Measurements from ENCODE around the gene CARMIL1.

The CARMIL1 gene

GRCh38 chr6:25450469-25451198 lies 171.5 kb downstream of the CARMIL1 start:
- DNase-seq, result no peak

GRCh38 chr6:25452031-25452430 lies 172.9 kb downstream of the CARMIL1 start:
- DNase-seq, result no peak

DNA sequence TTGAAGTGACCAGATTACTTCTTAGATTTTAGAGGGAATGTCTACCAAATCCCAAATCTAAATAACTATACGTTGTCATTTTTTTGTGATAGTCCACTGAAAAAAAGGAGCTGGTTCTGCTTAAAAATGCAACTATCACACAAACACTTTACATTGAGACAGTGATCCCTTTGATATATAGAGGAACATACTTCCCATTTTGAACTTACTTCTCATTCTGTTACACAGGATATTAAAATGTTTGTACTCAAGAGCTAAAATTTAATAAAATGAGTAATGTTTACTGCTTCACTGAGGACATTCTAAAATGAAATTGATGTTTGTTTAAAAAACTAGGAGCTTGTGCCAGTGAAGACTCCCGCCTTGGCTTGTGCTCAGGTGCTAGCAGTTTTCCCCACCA lies 174.1 kb downstream of the CARMIL1 start:
- no peak for DNase-seq

- DNase-seq, result no peak
Measured at GRCh38 chr6:25454136-25454535, 175.0 kb downstream of the CARMIL1 start.

DNA sequence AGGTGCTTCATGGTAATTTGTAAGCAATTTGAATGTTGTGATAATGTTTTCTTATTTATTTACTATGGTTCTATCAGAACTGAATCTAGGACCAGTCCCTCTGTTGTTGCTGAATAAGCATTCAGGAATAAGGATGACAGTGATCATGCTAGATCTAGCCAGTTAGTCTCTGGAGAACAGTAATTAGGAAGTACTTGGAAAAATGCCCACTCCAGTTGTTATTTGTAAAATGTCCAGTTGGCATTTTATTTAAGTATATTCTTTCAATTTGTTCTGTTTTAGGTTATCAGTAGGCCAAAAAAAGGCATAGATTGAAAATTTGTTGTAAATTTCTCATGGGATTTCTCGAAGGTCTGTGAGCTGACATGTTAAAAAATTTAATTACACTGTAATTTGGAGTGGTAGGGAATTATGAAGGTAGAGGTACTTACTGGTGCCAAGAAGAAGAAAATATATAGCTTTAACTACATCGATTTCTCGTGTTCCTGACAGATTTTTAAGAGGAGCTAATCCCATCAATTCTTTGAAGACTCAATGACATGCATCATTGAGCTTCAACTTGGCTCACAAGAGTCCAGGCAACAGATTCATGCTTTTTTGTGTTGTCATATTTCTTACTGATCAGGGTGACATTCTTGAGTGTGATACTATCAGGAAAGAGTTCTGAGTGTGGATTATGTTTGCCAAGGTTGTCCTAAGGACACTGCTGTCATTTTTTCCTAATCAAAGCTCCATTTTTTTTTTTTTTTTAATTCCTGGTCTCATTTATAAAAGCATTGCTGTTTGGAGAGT lies 177.3 kb downstream of the CARMIL1 start:
- no peak for DNase-seq

- no peak for DNase-seq
Measured at GRCh38 chr6:25457516-25457915, 178.3 kb downstream of the CARMIL1 start.

DNA sequence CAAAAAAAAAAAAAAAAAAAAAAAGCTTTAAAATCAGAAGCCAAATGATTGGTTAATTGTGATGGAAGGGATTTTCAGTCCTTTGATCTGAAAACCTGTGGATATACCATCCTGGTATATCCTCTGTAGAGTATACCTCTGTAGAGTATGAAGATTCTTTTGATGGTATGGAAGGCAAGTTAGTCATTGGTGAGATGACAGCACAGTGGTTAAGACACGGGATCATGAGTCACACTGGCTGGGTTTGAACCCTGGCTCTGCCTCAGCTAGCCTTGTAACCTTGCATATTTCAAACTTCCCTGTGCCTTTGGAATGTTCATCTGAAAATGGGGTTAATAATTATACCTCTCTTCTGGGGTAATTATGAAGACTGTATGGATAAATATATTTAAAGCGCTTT lies 179.3 kb downstream of the CARMIL1 start:
- no peak for DNase-seq

GRCh38 chr6:25462235-25462897 lies 183.2 kb downstream of the CARMIL1 start:
- no peak for DNase-seq

DNA sequence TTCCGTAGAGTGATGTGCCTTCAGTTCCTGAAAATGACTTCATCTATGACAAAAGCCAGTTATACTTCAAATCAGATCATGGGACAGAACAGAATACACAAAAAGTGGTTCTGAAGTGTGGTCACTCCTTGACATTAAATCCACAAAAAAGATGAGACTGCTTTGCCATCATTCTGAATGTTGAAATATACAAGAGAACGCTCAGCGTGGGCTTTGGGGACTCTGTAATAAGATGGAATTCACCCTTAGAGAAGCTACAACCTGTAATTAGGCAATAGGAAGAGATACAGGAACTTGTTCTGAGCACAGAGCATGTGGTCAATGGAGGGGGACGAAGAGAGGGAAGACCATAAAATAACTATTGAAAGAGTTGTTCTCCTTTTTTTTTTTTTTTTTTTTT lies 184.3 kb downstream of the CARMIL1 start:
- no peak for DNase-seq

GRCh38 chr6:25464225-25464624 lies 185.1 kb downstream of the CARMIL1 start:
- DNase-seq, result no peak

DNA sequence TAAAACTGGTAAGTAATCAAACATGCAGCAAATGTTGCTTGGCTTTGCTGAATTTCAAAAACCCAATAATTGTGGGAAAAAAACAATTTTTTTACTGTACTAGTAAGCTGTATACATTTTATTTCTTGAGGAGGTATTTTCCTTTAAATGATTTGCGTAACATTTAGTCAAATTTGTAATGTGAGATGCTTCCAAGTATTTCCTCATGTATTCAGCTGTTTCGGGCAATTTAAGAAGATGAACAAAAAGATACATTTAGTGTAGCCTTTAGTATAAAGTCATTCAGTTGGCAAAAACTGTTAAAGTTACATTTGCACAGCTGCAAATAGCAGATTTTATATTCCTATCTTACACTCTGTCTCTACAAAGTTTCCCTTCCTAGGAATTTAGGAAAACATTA lies 186.8 kb downstream of the CARMIL1 start:
- no peak for DNase-seq

DNA sequence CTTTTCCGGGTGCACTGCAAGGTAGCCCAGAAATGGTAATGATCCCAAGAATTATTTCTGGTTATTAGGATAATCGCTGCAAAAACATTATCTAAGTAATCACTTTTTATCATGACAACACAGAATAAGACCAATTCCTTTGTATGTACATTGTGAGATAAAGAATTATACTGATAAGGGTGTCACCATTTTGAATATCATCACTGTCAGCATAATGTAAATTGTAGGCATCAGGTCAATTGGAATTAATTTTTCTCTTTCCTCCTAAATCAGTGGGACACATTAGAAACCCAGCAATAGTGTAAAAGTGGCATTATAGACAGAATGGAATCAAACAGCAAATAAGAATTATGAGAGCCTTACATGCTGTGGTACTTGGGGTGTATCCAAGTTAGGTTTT lies 189.7 kb downstream of the CARMIL1 start:
- no peak for DNase-seq

- no peak for DNase-seq
Measured at GRCh38 chr6:25469797-25470388, 190.7 kb downstream of the CARMIL1 start.

DNA sequence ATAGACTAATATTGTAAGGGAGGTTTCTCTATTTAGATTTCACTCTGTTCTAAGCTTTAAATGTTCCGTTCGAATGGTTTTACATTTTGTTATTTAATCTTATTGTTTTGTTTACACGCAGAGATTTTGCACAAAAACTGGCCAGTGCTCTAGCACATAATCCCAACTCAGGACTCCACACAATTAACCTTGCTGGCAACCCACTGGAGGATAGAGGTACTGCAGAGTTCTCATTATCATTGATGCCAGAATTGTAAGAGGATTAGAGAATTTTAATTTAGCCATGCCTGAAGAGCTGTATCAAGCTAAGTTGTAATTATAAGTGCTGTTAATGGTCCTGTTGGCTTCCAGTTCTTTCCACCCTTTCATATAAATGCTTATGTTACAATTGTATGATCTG lies 193.1 kb downstream of the CARMIL1 start:
- no peak for DNase-seq

- DNase-seq, result no peak
Measured at GRCh38 chr6:25472906-25473305, 193.7 kb downstream of the CARMIL1 start.

DNA sequence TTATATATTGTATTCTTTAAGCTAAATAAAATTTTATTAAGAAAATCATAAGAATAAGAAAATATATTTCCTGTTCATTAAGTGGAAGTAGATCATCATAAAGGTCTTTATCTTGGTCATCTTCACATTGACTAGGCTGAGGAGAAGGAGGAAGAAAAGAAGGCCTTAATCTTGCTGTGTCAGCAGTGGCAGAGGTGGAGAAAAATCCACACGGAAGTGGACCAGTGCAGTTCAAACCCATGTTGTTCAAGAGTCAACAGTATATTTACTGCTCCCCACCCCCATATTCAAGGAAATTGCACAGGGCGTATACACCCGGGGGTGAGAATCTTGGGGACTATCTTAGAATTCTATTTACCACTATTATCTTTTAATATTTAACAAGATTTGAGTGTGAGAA lies 194.3 kb downstream of the CARMIL1 start:
- no peak for DNase-seq

GRCh38 chr6:25476126-25476525 lies 197.0 kb downstream of the CARMIL1 start:
- no peak for DNase-seq

GRCh38 chr6:25477006-25477590 lies 197.9 kb downstream of the CARMIL1 start:
- DNase-seq, result no peak

DNA sequence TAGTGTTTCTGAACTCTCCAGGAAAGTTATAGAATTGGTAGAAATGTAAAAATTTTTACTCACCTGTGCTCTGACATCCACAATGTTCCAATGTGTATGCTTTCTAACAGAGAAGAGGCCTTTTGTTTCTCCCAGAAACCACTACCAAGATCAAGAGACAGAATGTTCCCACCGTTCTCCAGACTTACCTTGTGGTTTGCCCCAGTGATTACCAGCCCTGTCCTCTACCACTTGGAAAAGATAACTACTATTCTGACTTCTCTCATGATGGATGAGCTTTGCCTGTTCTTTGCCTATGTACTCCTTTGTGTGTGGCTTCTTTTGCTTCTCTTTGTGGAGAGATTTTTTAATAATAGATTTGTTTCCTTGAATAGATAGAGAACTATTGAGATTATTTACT lies 199.8 kb downstream of the CARMIL1 start:
- DNase-seq, result no peak

DNA sequence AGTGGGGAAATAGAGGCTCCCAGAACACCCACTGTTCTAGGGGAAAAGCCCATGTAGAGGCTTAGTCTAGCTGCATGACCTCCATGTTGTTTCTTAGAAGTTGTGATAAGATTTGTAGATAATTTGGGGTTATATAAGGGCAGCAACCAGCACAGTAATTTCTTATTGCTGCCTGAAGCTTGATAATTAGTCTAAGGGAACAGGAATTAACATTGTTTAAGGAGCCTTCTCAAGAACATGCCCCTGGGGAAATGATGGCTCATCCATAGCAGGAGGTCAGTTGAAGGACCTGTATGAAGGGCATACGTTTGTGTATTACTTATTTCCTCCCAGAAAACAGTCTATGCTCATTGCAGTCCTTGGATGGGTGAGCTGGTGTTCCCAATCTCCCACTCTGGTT lies 202.1 kb downstream of the CARMIL1 start:
- no peak for DNase-seq

DNA sequence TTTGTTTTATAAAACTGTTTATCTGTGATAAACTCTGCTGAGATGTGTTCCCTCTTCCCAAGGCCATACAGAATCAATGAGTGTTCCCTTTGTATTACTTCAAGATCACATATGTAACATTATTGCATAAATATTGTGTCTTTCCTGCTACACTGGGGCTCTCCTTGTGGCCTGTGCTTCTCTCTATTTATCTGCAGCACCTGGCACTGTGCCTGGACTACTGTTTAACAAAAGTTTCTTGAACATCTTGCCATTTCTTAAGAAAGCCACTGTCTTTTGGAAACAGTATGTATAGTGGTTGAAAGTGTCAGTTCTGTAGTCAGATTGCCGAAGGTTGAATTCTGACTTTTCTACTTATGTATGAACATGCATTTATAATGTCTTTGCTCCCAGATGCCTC lies 203.8 kb downstream of the CARMIL1 start:
- DNase-seq, result no peak

DNA sequence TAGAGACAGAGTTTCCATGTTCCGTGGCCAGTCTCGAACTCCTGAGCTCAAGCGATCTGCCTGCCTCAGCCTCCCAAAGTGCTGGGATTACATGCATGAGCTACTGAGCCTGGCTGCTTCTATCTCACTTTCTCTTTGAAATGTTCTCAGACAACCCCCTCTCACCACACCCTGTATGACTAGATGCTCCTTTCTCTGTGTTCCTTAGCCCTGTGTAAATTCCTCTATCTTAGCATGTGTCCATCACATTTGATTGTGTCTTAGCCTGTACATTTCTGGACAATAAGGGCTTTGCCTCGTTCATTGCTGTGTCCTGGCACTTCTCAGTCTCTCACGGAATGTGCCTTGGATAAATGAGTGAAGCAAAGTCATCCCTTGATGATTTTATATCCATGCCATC lies 204.8 kb downstream of the CARMIL1 start:
- no peak for DNase-seq

GRCh38 chr6:25484900-25485299 lies 205.7 kb downstream of the CARMIL1 start:
- DNase-seq, result no peak
